Chondrocyte (in vitro differentiated cells): ENCODE data around the gene TAL1. TPM values are rescaled to one million over a fixed set of nuclear protein-coding genes. Genes with fewer than 3 reads are reported as not detected.

Source experiments
- DNase-seq: peaks from one replicate; pipeline ENCODE4 v3.0.0; 2021; ENCODE audit warnings: mixed read lengths, low spot score
- H3K27ac Mint-ChIP-seq: one replicate; pipeline ENCODE4 v1.8.0; 2021; ENCODE audit warnings: mild to moderate bottlenecking, moderate library complexity, mixed read lengths; ENCODE audit not compliant: unreplicated experiment
- H3K27me3 Mint-ChIP-seq: 2 replicates; pipeline ENCODE4 v1.8.0; 2021; ENCODE audit warnings: low read depth, mixed read lengths
- H3K36me3 Mint-ChIP-seq: 2 replicates; pipeline ENCODE4 v1.8.0; 2021; ENCODE audit warnings: low read depth, mixed read lengths
- H3K4me1 Mint-ChIP-seq: 2 replicates; pipeline ENCODE4 v1.8.0; 2021; ENCODE audit warnings: low read depth, mild to moderate bottlenecking, mixed read lengths
- H3K4me3 Mint-ChIP-seq: one replicate; pipeline ENCODE4 v1.8.0; 2021; ENCODE audit warnings: mild to moderate bottlenecking, moderate library complexity, mixed read lengths; ENCODE audit not compliant: unreplicated experiment
- H3K9me3 Mint-ChIP-seq: 2 replicates; pipeline ENCODE4 v1.8.0; 2021; ENCODE audit warnings: low read depth, mixed read lengths
- CTCF ChIP-seq: fragments of 200-600 bp; sonication (generic); IDR thresholded peaks from 2 replicates; pipeline ENCODE4 v1.5.0; 2021; ENCODE audit warnings: antibody characterized with exemption, mild to moderate bottlenecking, moderate library complexity
- total RNA-seq: library from RNA; stranded (reverse); gene quantifications from 3 replicates; pipeline ENCODE4 v1.2.1, GENCODE V29; 2021

Gene TAL1
- total RNA-seq, 1 donor from 2014 or later: 0.10 TPM

GRCh38 chr1:47188791-47189785, 42.9 kb downstream of the TAL1 start:
- Mint-ChIP-seq H3K36me3 (no peaks in the 10 kb centered on the region), H3K9me3 (no peaks in the 10 kb centered on the region), H3K4me1 (peaks cover 27% of the 10 kb centered on the region), H3K27ac (no peak overlapping the region), H3K4me3 (no peak overlapping the region), H3K27me3 (peaks cover 10% of the 10 kb centered on the region)
- no peak for TF ChIP-seq CTCF
- no peak for DNase-seq

GRCh38 chr1:47187926-47188250, 44.1 kb downstream of the TAL1 start:
- no peak for TF ChIP-seq CTCF
- Mint-ChIP-seq H3K4me3 (no peak overlapping the region), H3K27me3 (peaks cover 9% of the 10 kb centered on the region), H3K36me3 (no peaks in the 10 kb centered on the region), H3K27ac (no peak overlapping the region), H3K9me3 (no peaks in the 10 kb centered on the region), H3K4me1 (peaks cover 25% of the 10 kb centered on the region)
- DNase-seq: no peak

- peaks cover 9% of the 10 kb centered on the region for H3K27me3 Mint-ChIP-seq
- no peak for TF ChIP-seq CTCF
- H3K4me3 Mint-ChIP-seq: no peak overlapping the region
- DNase-seq: no peak
- no peaks in the 10 kb centered on the region for H3K9me3 Mint-ChIP-seq
- no peak overlapping the region for H3K27ac Mint-ChIP-seq
- H3K36me3 Mint-ChIP-seq: no peaks in the 10 kb centered on the region
- peaks cover 22% of the 10 kb centered on the region for H3K4me1 Mint-ChIP-seq
Measured at GRCh38 chr1:47187231-47187925, 44.6 kb downstream of the TAL1 start.

GRCh38 chr1:47186267-47187185, 45.5 kb downstream of the TAL1 start:
- H3K27ac Mint-ChIP-seq: no peak overlapping the region
- no peaks in the 10 kb centered on the region for H3K36me3 Mint-ChIP-seq
- H3K9me3 Mint-ChIP-seq: no peaks in the 10 kb centered on the region
- no peak overlapping the region for H3K4me3 Mint-ChIP-seq
- no peak for DNase-seq
- no peak for TF ChIP-seq CTCF
- H3K27me3 Mint-ChIP-seq: peaks cover 9% of the 10 kb centered on the region
- peaks cover 15% of the 10 kb centered on the region for H3K4me1 Mint-ChIP-seq
